ENCODE measurements around the gene RUFY3. TPM values are rescaled to one million over a fixed set of nuclear protein-coding genes. Genes with fewer than 3 reads are reported as not detected.
A peak's percentile ranks its signal among the peaks of the same experiment; 100 is the strongest.

RUFY3 gene
- total and polyA plus RNA-seq, 2 of the 13 experiments (the other 11 are each of a cell fraction or from before 2014, with no cell fraction given) = 17.9 to 25.3 TPM

- peak; percentile 60; the same call in 1 of the 2 replicates for TF ChIP-seq ZBTB4 (CRISPR knock-in tag; IDR thresholded peaks at IDR 0.05; ENCODE audit: borderline replicate concordance)
- peak; percentile 43 for TF ChIP-seq ZNF501 (CRISPR knock-in tag; IDR thresholded peaks at IDR 0.05)
- TF ChIP-seq ZNF414 (CRISPR knock-in tag; IDR thresholded peaks at IDR 0.05) = peak; percentile 66; the same call in 1 of the 2 replicates
- TF ChIP-seq, protein P1, sequence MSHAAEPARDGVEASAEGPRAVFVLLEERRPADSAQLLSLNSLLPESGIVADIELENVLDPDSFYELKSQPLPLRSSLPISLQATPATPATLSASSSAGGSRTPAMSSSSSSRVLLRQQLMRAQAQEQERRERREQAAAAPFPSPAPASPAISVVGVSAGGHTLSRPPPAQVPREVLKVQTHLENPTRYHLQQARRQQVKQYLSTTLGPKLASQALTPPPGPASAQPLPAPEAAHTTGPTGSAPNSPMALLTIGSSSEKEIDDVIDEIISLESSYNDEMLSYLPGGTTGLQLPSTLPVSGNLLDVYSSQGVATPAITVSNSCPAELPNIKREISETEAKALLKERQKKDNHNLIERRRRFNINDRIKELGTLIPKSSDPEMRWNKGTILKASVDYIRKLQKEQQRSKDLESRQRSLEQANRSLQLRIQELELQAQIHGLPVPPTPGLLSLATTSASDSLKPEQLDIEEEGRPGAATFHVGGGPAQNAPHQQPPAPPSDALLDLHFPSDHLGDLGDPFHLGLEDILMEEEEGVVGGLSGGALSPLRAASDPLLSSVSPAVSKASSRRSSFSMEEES (CRISPR knock-in tag; IDR thresholded peaks at IDR 0.05) = no peak
- no peak for TF ChIP-seq ZNF615 (CRISPR knock-in tag; IDR thresholded peaks at IDR 0.05; ENCODE audit: borderline replicate concordance)
- TF ChIP-seq YEATS4 (CRISPR knock-in tag; IDR thresholded peaks at IDR 0.05; ENCODE audit: borderline replicate concordance) = no peak; the same call in none of the 2 replicates
- no peak for TF ChIP-seq THYN1 (CRISPR knock-in tag; IDR thresholded peaks at IDR 0.05; ENCODE audit: borderline replicate concordance, low read depth)
- TF ChIP-seq ELF4 (CRISPR knock-in tag; IDR thresholded peaks at IDR 0.05; ENCODE audit: borderline replicate concordance) = 0 out of 2 replicates have a peak, but pooled peaks have one; percentile 27
- no peak for TF ChIP-seq ZNF230 (CRISPR knock-in tag; IDR thresholded peaks at IDR 0.05)
- TF ChIP-seq NCOA2 (CRISPR knock-in tag; IDR thresholded peaks at IDR 0.05) = peak; percentile 12; the same call in 1 of the 2 replicates
- TF ChIP-seq RARG (CRISPR knock-in tag; IDR thresholded peaks at IDR 0.05; ENCODE audit: low read depth) = no peak
- TF ChIP-seq ZBTB39 (CRISPR knock-in tag; IDR thresholded peaks at IDR 0.05) = no peak
- TF ChIP-seq HOXA9 (CRISPR knock-in tag; IDR thresholded peaks at IDR 0.05; ENCODE audit: borderline replicate concordance) = peak; percentile 69
- TF ChIP-seq AKAP8 (CRISPR knock-in tag; IDR thresholded peaks at IDR 0.05) = 0 out of 2 replicates have a peak, but pooled peaks have one; percentile 54
- TF ChIP-seq, protein P2, sequence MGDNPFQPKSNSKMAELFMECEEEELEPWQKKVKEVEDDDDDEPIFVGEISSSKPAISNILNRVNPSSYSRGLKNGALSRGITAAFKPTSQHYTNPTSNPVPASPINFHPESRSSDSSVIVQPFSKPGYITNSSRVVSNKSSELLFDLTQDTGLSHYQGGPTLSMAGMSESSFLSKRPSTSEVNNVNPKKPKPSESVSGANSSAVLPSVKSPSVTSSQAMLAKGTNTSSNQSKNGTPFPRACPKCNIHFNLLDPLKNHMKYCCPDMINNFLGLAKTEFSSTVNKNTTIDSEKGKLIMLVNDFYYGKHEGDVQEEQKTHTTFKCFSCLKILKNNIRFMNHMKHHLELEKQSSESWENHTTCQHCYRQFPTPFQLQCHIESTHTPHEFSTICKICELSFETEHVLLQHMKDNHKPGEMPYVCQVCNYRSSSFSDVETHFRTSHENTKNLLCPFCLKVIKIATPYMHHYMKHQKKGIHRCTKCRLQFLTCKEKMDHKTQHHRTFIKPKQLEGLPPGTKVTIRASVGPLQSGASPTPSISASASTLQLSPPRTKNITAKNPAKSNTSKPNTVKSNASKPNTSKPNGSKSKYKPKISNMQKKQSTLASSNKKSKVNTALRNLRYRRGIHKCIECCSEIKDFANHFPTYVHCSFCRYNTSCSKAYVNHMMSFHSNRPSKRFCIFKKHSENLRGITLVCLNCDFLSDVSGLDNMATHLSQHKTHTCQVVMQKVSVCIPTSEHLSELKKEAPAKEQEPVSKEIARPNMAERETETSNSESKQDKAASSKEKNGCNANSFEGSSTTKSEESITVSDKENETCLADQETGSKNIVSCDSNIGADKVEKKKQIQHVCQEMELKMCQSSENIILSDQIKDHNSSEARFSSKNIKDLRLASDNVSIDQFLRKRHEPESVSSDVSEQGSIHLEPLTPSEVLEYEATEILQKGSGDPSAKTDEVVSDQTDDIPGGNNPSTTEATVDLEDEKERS (CRISPR knock-in tag; IDR thresholded peaks at IDR 0.05) = 0 out of 2 replicates have a peak, but pooled peaks have one; percentile 39
- TF ChIP-seq AGO2 (optimal IDR thresholded peaks at IDR 0.05; ENCODE audit: low read depth, low read length) = peak; percentile 56
These were observed 117.2 kb downstream of the RUFY3 start (continued) for GRCh38 chr4:70838666-70839588.
